NCI-H345 treated with DMSO at 0.1 percent for 48 hours (cell line): Measurements from ENCODE around the gene SNTA1.
"Not testable (repeated sequence)": the region's sequence is repeated elsewhere in the genome, so short reads cannot be mapped to it uniquely, and the experiment has no call there.

Experiments
- DNase-seq: peaks from one replicate; lab custom pipeline; 2025; ENCODE audit not compliant: unreplicated experiment; lab: John Stamatoyannopoulos, UW

Gene SNTA1

GRCh38 chr20:33400812-33401183 is 42.8 kb downstream of the SNTA1 start:
- DNase-seq = no peak

GRCh38 chr20:33399924-33400323 is 43.6 kb downstream of the SNTA1 start:
- DNase-seq = no peak

GRCh38 chr20:33394718-33395117 is 48.8 kb downstream of the SNTA1 start:
- no peak for DNase-seq

GRCh38 chr20:33393609-33394008 is 50.0 kb downstream of the SNTA1 start:
- no peak for DNase-seq

GRCh38 chr20:33391722-33392415 is 51.7 kb downstream of the SNTA1 start:
- no peak for DNase-seq

GRCh38 chr20:33389326-33389725 is 54.2 kb downstream of the SNTA1 start:
- not testable (repeated sequence) for DNase-seq

- DNase-seq = no peak
Observed at GRCh38 chr20:33388268-33388667, 55.3 kb downstream of the SNTA1 start.

GRCh38 chr20:33387177-33387576 is 56.4 kb downstream of the SNTA1 start:
- no peak for DNase-seq

GRCh38 chr20:33386673-33387072 is 56.9 kb downstream of the SNTA1 start:
- no peak for DNase-seq

GRCh38 chr20:33377366-33377765 is 66.2 kb downstream of the SNTA1 start:
- DNase-seq = no peak

- no peak for DNase-seq
Observed at GRCh38 chr20:33373735-33374605, 69.6 kb downstream of the SNTA1 start.

GRCh38 chr20:33372993-33373441 is 70.5 kb downstream of the SNTA1 start:
- no peak for DNase-seq

- DNase-seq = no peak
Observed at GRCh38 chr20:33370291-33370690, 73.3 kb downstream of the SNTA1 start.

- DNase-seq = no peak
Observed at GRCh38 chr20:33362898-33363297, 80.7 kb downstream of the SNTA1 start.

- no peak for DNase-seq
Observed at GRCh38 chr20:33359399-33360261, 83.9 kb downstream of the SNTA1 start.
